Measurements from ENCODE around the gene PTDSS2.

PTDSS2 gene

DNA sequence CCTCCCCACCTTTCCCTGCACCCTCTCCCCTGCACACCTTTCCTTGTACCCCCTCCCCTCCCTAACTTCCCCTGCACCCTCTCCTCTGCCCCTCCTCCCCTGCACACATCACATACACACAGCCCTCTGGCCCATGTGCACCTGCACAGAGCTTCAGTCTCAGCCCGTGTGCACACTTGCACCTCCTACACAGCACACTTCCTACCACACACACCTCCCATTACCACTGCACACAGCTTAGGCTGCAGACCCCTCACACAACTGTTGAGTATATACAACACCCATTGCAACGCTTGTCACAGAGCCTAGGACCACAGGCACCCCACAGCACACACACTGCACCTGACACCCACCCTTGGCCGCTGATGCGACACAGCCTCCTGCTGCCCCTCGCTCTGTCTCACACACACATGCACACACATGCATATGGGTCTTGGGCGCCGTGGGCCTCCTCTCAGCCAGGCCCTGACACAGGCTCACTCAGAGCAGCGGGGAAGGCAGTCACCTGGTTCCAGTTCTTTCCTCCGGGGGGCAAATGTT is 35.7 kb upstream of the PTDSS2 start:
- Histone ChIP-seq H3K27me3 (peaks cover 34% of the 10 kb centered on the region), H3K9me3 (no peaks in the 10 kb centered on the region), H3K4me3 (ENCODE audit: low read depth, low read length) (no peak overlapping the region), H3K4me1 (no peaks in the 10 kb centered on the region), H3K36me3 (no peaks in the 10 kb centered on the region)
- TF ChIP-seq, protein P1, sequence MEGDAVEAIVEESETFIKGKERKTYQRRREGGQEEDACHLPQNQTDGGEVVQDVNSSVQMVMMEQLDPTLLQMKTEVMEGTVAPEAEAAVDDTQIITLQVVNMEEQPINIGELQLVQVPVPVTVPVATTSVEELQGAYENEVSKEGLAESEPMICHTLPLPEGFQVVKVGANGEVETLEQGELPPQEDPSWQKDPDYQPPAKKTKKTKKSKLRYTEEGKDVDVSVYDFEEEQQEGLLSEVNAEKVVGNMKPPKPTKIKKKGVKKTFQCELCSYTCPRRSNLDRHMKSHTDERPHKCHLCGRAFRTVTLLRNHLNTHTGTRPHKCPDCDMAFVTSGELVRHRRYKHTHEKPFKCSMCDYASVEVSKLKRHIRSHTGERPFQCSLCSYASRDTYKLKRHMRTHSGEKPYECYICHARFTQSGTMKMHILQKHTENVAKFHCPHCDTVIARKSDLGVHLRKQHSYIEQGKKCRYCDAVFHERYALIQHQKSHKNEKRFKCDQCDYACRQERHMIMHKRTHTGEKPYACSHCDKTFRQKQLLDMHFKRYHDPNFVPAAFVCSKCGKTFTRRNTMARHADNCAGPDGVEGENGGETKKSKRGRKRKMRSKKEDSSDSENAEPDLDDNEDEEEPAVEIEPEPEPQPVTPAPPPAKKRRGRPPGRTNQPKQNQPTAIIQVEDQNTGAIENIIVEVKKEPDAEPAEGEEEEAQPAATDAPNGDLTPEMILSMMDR (IDR thresholded peaks at IDR 0.05; ENCODE audit: low read depth, low read length), result no peak
- no peak for DNase-seq

DNA sequence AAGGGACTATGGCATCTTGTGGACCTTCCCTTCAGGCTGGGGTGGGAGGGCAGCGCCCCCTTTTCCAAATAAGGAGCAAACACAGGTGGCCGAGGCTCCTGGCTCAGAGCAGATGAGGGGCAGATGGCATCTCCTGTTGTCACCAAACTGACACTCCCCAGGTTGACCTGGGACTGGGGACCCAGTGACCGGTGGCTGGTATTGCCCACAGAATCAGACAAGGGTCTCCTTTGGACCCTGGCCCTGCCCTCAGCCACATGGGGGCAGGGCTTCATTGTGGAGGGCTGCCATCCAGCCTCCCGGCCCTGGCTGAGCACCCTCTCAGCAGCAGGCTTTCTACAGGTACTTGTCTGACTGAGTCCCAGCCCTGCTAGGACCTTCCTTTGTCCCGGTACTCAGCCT is 34.4 kb upstream of the PTDSS2 start:
- TF ChIP-seq, protein P1 (IDR thresholded peaks at IDR 0.05; ENCODE audit: low read depth, low read length), result no peak
- no peaks in the 10 kb centered on the region for H3K36me3 ChIP-seq
- H3K27me3 ChIP-seq, result peaks cover 34% of the 10 kb centered on the region
- H3K4me3 ChIP-seq (ENCODE audit: low read depth, low read length), result no peak overlapping the region
- H3K4me1 ChIP-seq, result no peaks in the 10 kb centered on the region
- DNase-seq, result no peak
- no peaks in the 10 kb centered on the region for H3K9me3 ChIP-seq

DNA sequence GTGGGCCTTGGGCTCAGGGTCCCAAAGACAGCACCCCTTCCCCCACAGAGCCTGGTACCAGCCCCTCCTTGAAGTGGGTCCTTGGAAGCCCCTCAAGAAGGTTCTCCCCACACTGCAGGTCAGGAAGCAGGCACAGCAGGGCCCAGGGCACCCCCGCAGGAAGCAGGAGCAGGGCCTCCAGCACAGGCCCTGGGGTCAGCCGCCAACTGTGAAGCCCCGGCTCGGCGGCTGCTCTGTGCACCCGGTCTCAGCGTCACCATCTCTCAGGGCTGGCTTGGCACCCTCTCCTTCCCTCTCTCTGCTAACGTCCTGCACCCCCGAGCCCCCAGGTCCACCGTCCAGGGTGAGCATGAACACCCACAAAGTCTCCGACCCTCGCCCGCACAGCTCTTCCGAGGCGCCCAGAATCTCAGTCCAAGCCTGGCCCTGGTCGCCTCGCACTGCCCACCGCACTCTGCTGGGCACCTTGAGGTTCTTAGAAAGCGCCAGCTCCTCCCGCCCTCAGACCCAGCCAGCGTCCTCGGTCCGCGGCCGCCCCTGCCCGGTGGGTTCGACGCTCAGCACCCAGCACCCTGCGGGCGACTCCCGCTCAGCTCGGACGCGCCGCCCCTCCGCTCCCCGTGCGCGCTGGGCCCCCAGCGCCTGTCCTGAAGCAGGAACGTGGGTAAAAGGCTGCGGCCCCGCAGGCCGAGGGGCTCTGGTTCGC is 33.9 kb upstream of the PTDSS2 start:
- H3K27me3 ChIP-seq, result peaks cover 34% of the 10 kb centered on the region
- H3K36me3 ChIP-seq, result no peaks in the 10 kb centered on the region
- no peak overlapping the region for H3K4me3 ChIP-seq (ENCODE audit: low read depth, low read length)
- DNase-seq, result no peak
- H3K9me3 ChIP-seq, result no peaks in the 10 kb centered on the region
- TF ChIP-seq, protein P1 (IDR thresholded peaks at IDR 0.05; ENCODE audit: low read depth, low read length), result no peak
- no peaks in the 10 kb centered on the region for H3K4me1 ChIP-seq

DNA sequence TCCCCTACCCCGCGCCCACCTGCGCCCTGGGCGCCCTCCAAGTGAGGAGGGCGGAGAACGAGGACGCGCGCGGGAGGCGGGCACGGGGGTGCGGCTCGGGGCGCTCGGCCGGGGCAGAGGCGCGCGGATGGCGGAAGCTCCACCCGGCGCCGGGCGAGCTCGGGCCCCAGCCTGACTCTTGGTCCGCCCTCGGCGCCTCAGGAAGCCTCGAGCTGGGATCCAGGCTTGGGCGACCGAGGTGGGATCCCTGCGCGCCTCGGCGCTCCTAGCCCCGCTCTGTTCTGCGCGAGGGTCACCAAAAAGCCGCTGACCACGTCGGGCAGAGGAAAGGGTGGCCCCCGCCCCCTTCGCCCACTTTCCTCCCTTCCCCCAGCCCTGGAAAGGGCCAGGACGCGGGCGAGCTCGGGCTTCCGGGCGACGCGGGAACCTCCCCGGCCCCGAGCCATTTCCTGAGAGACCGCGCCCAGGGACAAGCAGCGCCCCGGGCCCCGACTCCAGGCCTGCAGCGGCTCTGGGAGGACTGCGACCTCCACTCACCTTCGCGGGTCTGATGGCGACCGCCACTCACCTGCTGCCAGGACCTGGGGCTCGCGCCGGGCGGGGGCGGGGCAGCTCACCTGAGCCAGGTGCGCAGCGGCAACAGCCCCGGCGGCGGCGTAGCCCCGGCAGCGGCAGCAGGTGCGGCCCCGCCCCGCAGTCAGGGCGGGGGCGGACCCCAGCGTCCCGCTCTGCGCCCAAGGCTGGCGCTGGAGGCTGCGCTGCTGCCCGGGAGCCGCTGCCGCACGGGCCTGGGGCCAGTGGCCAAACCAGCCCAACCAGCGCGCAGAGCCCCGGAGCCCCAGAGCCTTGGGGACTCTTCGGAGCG is 33.1 kb upstream of the PTDSS2 start:
- TF ChIP-seq, protein P1 (IDR thresholded peaks at IDR 0.05; ENCODE audit: low read depth, low read length), result no peak
- no peaks in the 10 kb centered on the region for H3K4me1 ChIP-seq
- H3K27me3 ChIP-seq, result peaks cover 34% of the 10 kb centered on the region
- no peak overlapping the region for H3K4me3 ChIP-seq (ENCODE audit: low read depth, low read length)
- H3K36me3 ChIP-seq, result no peaks in the 10 kb centered on the region
- no peak for DNase-seq
- no peaks in the 10 kb centered on the region for H3K9me3 ChIP-seq

DNA sequence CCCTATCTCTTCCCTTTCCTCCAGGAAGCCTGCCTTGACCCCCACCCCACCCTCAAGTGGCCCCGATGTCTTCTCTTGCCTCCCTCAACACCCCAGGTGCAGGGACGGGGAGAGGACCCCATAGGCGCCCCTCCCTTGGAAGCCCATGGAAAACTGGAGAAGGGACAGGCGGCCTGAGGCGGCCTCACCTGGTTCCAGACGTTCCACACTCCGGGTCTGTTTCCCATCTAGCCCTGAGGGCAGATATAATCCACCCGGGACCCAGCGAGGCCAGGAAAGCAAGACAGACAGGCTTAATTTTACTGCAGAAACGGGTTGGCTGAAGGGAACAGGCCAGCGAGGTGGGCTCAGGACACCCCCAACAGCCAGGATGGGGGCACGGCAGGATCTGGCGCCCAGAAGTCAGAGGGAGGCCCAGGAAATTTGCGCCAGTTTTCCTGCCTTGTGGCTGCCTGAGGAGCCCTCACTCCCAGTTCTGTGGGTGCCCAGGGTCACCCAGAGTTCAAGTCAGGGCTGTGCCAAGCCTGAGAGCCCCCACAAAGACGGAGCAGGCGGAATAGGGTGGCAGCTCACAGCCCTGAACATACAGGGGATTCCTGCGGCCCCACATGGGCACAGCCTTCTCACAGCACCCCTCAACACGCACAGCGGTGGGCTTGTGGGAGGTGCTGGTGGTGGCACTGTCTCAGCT is 32.3 kb upstream of the PTDSS2 start:
- H3K4me3 ChIP-seq (ENCODE audit: low read depth, low read length), result no peak overlapping the region
- TF ChIP-seq, protein P1 (IDR thresholded peaks at IDR 0.05; ENCODE audit: low read depth, low read length), result no peak
- no peaks in the 10 kb centered on the region for H3K36me3 ChIP-seq
- no peaks in the 10 kb centered on the region for H3K4me1 ChIP-seq
- H3K27me3 ChIP-seq, result peaks cover 33% of the 10 kb centered on the region
- no peak for DNase-seq
- H3K9me3 ChIP-seq, result no peaks in the 10 kb centered on the region
